ENCODE results near the gene GH1. TPM values are rescaled to one million over a fixed set of nuclear protein-coding genes. Genes with fewer than 3 reads are reported as not detected.

Gene GH1
- total RNA-seq, 1 experiment from 2014 or later, result not detected

- intact Hi-C loops (cut with micrococcal nuclease), result loop anchor here (1.0 kb wide), 1 partner anchor 27 kb away; no protein-coding TSS in a partner anchor
- BruUV-seq (replicated peaks), result no TSS peak
- POLR2A ChIA-PET, result interaction anchor here (0.8 kb wide), 1 partner anchor 27 kb away, joined by 3 read pairs; no protein-coding TSS in a partner anchor
Measured at GRCh38 chr17:63946440-63947363, 28.1 kb upstream of the GH1 start.

More at GRCh38 chr17:63946440-63947363, 28.1 kb upstream of the GH1 start:
- DNase-seq (ENCODE audit: low read depth, low spot score), result peak; percentile 22
- Histone ChIP-seq H3K9me2 (ENCODE audit: insufficient read depth) (no peaks in the 10 kb centered on the region), H3K9me3 (ENCODE audit: control insufficient read depth in 1 of 2, insufficient read depth in 1 of 2, low read depth in 1 of 2, low read length in 2 of 2) (no peaks in the 10 kb centered on the region), H2AFZ (ENCODE audit: low read depth, low read length, poor library complexity, severe bottlenecking) (no peak overlapping the region), H3K79me2 (ENCODE audit: insufficient read depth, low read length) (no peaks in the 10 kb centered on the region), H3K9ac (ENCODE audit: low read length) (no peak overlapping the region), H3K27ac (ENCODE audit: low read depth, low read length) (no peak overlapping the region), H3K36me3 (ENCODE audit: control insufficient read depth in 1 of 2, insufficient read depth in 2 of 2, low read length in 2 of 2) (no peaks in the 10 kb centered on the region), H3K4me1 (ENCODE audit: control insufficient read depth in 1 of 2, insufficient read depth in 2 of 2, low read length in 2 of 2) (peaks cover 0 to 10% of the 10 kb centered on the region in 2 experiments; a peak in 1 of 4 replicates), H4K20me1 (ENCODE audit: insufficient read depth) (no peaks in the 10 kb centered on the region), H3K27me3 (ENCODE audit: insufficient read depth, low read length) (no peaks in the 10 kb centered on the region), H3K4me3 (replicated peaks in 1 of 2; ENCODE audit: low read depth in 1 of 2, low read length in 2 of 2) (no peak overlapping the region), H3K4me2 (ENCODE audit: low read length) (no peak overlapping the region)
- ChIA-PET RAD21 (ENCODE audit: low non-redundant PET in 1 of 2, low total read pairs in 2 of 2, uncharacterized antibody in 2 of 2, unreplicated experiment in 2 of 2) (interaction anchor here (0.6 to 2.2 kb wide), 6 partner anchors 24 to 187 kb away, joined by 3 to 20 read pairs (median 4); partner anchors contain the start of genes CSHL1 (in 1 of the 2) and GH1 (in 1 of the 2)), CTCF (interaction anchor here (0.6 to 2.9 kb wide), 32 partner anchors 8 to 487 kb away, joined by 3 to 69 read pairs (median 6); partner anchors contain the start of genes CD79B and GH1)
- peak; percentile 86 for ATAC-seq
- TF ChIP-seq CTCF (IDR thresholded peaks at IDR 0.05 in 2 of 3, conservative IDR thresholded peaks at IDR 0.05 in 1 of 3; ENCODE audit: borderline replicate concordance in 1 of 3, insufficient read depth in 1 of 3, low read depth in 2 of 3, low read length in 2 of 3) (peak; percentile 58 to 83 (median 83)), ELF1 (IDR thresholded peaks at IDR 0.05; ENCODE audit: borderline replicate concordance, low read depth) (no peak), ATF3 (IDR thresholded peaks at IDR 0.05) (no peak), JUND (IDR thresholded peaks at IDR 0.05) (no peak)
